Kidney epithelial cell (primary cell): ENCODE measurements around the gene C2orf15. TPM values are rescaled to one million over a fixed set of nuclear protein-coding genes. Genes with fewer than 3 reads are reported as not detected.

ENCODE experiments used
- DNase-seq: peaks from one replicate; pipeline ENCODE4 v3.0.0-alpha.2; 2010; ENCODE audit warnings: low read depth
- H3K27me3 ChIP-seq: 2 replicates; pipeline ENCODE4 v1.6.0; 2011; ENCODE audit warnings: low read length; ENCODE audit not compliant: control insufficient read depth, insufficient read depth
- H3K36me3 ChIP-seq: 2 replicates; pipeline ENCODE4 v1.5.1; 2011; ENCODE audit warnings: low read length; ENCODE audit not compliant: control insufficient read depth, insufficient read depth
- H3K4me3 ChIP-seq: 2 replicates; pipeline ENCODE4 v1.5.1; 2011; ENCODE audit warnings: low read depth, mild to moderate bottlenecking, control low read depth, low read length
- CTCF ChIP-seq: IDR thresholded peaks from 2 replicates; pipeline ENCODE4 v1.5.1; 2011; ENCODE audit warnings: mild to moderate bottlenecking, moderate library complexity, low read length, control low read depth, inconsistent platforms; ENCODE audit not compliant: insufficient read depth, poor library complexity, severe bottlenecking
- total RNA-seq: library from RNA; depleted of rRNA; stranded (reverse); fragments of >200 nt; gene quantifications from 2 replicates; pipeline ENCODE4 v1.2.3, GENCODE V29; 2015

The C2orf15 gene
- 6.7 and 7.8 TPM in 2 replicates for total RNA-seq

DNA sequence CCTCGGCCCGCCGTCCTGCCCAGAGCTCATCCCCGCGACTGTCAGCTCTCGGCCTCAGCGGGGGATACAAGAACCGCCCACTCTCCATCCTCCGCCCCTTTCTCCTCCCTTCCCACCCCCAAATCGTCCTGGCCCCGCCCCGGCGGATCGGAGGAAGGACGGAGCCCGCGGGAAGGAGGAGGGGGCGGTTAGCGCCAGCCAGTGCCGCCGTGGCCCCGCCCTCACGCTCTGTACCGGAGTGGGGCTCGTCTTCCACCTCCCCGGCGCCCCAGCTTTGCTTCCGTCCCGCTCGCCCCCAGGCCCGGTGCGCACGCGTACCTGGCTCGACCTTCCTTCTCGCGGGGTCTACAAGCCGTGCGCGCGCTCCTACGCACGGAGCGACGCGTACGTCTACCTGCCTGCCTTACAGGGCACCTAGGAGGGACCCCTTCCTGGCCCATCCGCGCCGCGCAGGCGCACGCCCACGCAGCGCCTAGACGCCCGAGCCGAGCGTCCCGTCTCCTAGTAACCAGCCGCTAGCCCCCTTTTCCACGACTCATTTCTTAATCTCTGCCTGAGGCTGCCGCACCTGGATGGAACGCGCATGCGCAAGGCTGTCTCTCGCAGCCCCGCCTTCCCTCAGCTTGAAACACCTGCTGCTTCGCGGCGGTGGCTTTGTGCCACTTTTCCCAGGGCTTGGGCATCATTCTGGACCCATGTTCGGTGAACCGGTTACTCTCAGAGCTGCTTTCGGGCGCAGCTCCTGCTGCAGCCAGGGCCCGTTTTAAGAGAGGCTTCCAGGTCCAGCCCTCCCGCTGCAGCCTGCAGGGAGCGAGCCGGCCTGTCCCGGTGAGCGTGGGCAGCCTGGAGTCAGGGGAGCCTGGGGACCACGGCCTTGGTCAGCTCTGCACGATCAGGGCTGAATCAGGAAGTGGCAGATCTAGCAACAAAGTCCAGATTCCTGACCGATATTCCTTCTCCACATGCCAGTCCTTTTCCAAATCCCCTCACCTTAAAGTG lies at the start of gene C2orf15:
TSS of gene C2orf15 (plus strand) at position 598 of the 999 bp plus-strand sequence. CDS start 8,852 bp downstream, outside the sequence.
- no peak for TF ChIP-seq CTCF
- H3K27me3 ChIP-seq = no peaks in the 10 kb centered on the region
- H3K36me3 ChIP-seq = no peaks in the 10 kb centered on the region
- H3K4me3 ChIP-seq = peak within 1 kb of the TSS; percentile 83
- peak; percentile 60 for DNase-seq

- no peak overlapping the region for H3K4me3 ChIP-seq
- TF ChIP-seq CTCF = no peak
- H3K36me3 ChIP-seq = no peaks in the 10 kb centered on the region
- DNase-seq = no peak
- H3K27me3 ChIP-seq = no peaks in the 10 kb centered on the region
Measured at GRCh38 chr2:99096728-99097127, 44.8 kb upstream of the C2orf15 start.

GRCh38 chr2:99101697-99102096 lies 39.8 kb upstream of the C2orf15 start:
- DNase-seq = no peak
- H3K36me3 ChIP-seq = no peaks in the 10 kb centered on the region
- H3K4me3 ChIP-seq = no peak overlapping the region
- H3K27me3 ChIP-seq = no peaks in the 10 kb centered on the region
- TF ChIP-seq CTCF = no peak

GRCh38 chr2:99104006-99104405 lies 37.5 kb upstream of the C2orf15 start:
- Histone ChIP-seq H3K27me3 (no peaks in the 10 kb centered on the region), H3K4me3 (no peak overlapping the region), H3K36me3 (no peaks in the 10 kb centered on the region)
- no peak for DNase-seq
- TF ChIP-seq CTCF = no peak

GRCh38 chr2:99106913-99107312 lies 34.6 kb upstream of the C2orf15 start:
- DNase-seq = no peak
- Histone ChIP-seq H3K4me3 (no peak overlapping the region), H3K27me3 (no peaks in the 10 kb centered on the region), H3K36me3 (no peaks in the 10 kb centered on the region)
- no peak for TF ChIP-seq CTCF
